Thyroid gland (tissue), 4 donors: ENCODE results near the gene TMEM81. TPM values are rescaled to one million over a fixed set of nuclear protein-coding genes. Genes with fewer than 3 reads are reported as not detected.
A peak's percentile ranks its signal among the peaks of the same experiment; 100 is the strongest.

Source experiments
- DNase-seq, 2 donors: peaks; one replicate each; pipeline ENCODE4 v3.0.0-alpha.2; 2019
- H3K27ac ChIP-seq, 3 donors: fragments of 200-600 bp; sonication (generic); 1 replicate in 2 of 3; 2 replicates in 1 of 3; pipeline ENCODE4 v1.5.1; 2016 to 2019; ENCODE audit warnings: mild to moderate bottlenecking in 1 of 3, moderate library complexity in 1 of 3
- H3K27me3 ChIP-seq: fragments of 200-600 bp; sonication (generic); one replicate; pipeline ENCODE4 v1.5.1; 2019
- H3K36me3 ChIP-seq, 2 donors: fragments of 200-600 bp; sonication (generic); one replicate each; pipeline ENCODE4 v1.5.1; 2016 to 2019
- H3K4me1 ChIP-seq, 2 donors: fragments of 200-600 bp; sonication (generic); one replicate each; pipeline ENCODE4 v1.5.1; 2017 to 2019
- H3K4me3 ChIP-seq, 3 donors: fragments of 200-600 bp; sonication (generic); replicated peaks in 1 of 3; 1 replicate in 2 of 3; 2 replicates in 1 of 3; pipeline ENCODE4 v1.5.1; 2016; ENCODE audit warnings: mild to moderate bottlenecking in 1 of 3
- H3K9me3 ChIP-seq: fragments of 200-600 bp; sonication (generic); one replicate; pipeline ENCODE4 v1.5.1; 2017
- CTCF ChIP-seq, 6 experiments: fragments of 200-600 bp in 3 of 6; fragments of 450-650 bp in 3 of 6; sonication (generic) in 3 of 6; IDR thresholded peaks; one replicate each; pipeline ENCODE4 v1.5.1; 2016 to 2019; ENCODE audit warnings: antibody characterized with exemption in 6 of 6, mild to moderate bottlenecking in 2 of 6, inconsistent platforms in 1 of 6, moderate library complexity in 1 of 6
- POLR2A ChIP-seq, 2 donors: fragments of 450-650 bp; IDR thresholded peaks; one replicate each; pipeline ENCODE4 v1.6.1; 2017; ENCODE audit warnings: antibody characterized with exemption in 2 of 2, mild to moderate bottlenecking in 2 of 2, moderate library complexity in 1 of 2
- WGBS, 2 donors: methylation state at CpG; one replicate each; pipeline ENCODE4 v1.1.5; 2017; 5-methylcytosine and 5-hydroxymethylcytosine counted together
- intact Hi-C: fragments of 100-400 bp; cut with DNase I; formaldehyde crosslinking; loops from one replicate; pipeline ENCODE4 v1.15.1; 2023
- total RNA-seq, 4 donors: library from RNA; depleted of rRNA; stranded (reverse); fragments of >200 nt; gene quantifications; one replicate each; pipeline ENCODE4 v1.2.3, GENCODE V29; 2016

TMEM81 gene
- total RNA-seq, 4 donors from 2014 or later, result 0.59 to 3.9 (median 1.5) TPM

GRCh38 chr1:205124726-205125125 lies 40.5 kb upstream of the TMEM81 start:
- TF ChIP-seq CTCF (IDR thresholded peaks at IDR 0.05) (no peak), POLR2A (IDR thresholded peaks at IDR 0.05) (no peak)
- Histone ChIP-seq H3K36me3 (no peaks in the 10 kb centered on the region), H3K27ac (no peak overlapping the region), H3K9me3 (no peaks in the 10 kb centered on the region), H3K4me1 (peaks cover 14 to 18% of the 10 kb centered on the region in 2 donors), H3K27me3 (no peaks in the 10 kb centered on the region), H3K4me3 (no peak overlapping the region)
- intact Hi-C loops, result no loop called here
- no peak for DNase-seq
- WGBS, 2 donors, result 88 to 89% methylated on average over 7 of the region's 7 CpGs

DNA sequence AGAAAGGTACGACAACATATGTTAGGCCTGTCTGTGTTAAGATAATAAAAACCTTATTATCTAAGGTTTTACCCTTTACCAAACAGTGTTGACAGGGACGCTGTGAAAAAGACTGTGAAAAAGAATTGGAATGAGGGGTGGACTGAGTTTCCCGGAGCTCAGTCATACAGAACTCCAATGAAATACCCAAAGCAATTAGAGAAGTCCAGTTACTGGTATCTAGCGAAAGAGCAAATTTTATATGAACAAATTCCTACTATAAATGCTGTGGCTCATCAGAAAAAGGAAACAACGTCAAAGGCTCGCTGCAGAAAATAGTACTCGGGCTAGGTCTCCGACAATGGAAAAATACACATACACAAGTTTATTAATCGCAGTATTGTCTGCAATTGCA lies 38.2 kb upstream of the TMEM81 start:
- DNase-seq, result no peak
- Histone ChIP-seq H3K4me3 (peak overlapping the region in 2 of 3 donors; percentile 83 to 90), H3K27me3 (no peaks in the 10 kb centered on the region), H3K27ac (peak overlapping the region; percentile 98 to 99 (median 99)), H3K36me3 (no peaks in the 10 kb centered on the region), H3K9me3 (no peaks in the 10 kb centered on the region), H3K4me1 (peaks cover 14 to 18% of the 10 kb centered on the region in 2 donors)
- TF ChIP-seq POLR2A (IDR thresholded peaks at IDR 0.05), result no peak
- TF ChIP-seq CTCF (IDR thresholded peaks at IDR 0.05), result peak in 1 of 6 experiments; percentile 7
- 27 to 38% methylated on average over 9 of the region's 9 CpGs for WGBS, 2 donors
- intact Hi-C loops, result no loop called here

GRCh38 chr1:205121660-205122488 lies 37.6 kb upstream of the TMEM81 start, which contains the start of gene RBBP5:
TSS of gene RBBP5 (minus strand) at chr1:205121978. CDS start at chr1:205121873, 105 bp downstream.
- no peaks in the 10 kb centered on the region for H3K27me3 ChIP-seq
- peak within 1 kb of the TSS; percentile 98 to 99 (median 99) for H3K27ac ChIP-seq
- TF ChIP-seq CTCF (IDR thresholded peaks at IDR 0.05) (peak; percentile 27 to 83 (median 70)), POLR2A (IDR thresholded peaks at IDR 0.05) (peak; percentile 22 to 62)
- no peaks in the 10 kb centered on the region for H3K36me3 ChIP-seq
- intact Hi-C loops, result no loop called here
- H3K9me3 ChIP-seq, result no peaks in the 10 kb centered on the region
- 1% methylated on average over 38 to 46 of the region's 46 CpGs for WGBS, 2 donors
- H3K4me1 ChIP-seq, result peaks cover 14 to 18% of the 10 kb centered on the region in 2 donors
- H3K4me3 ChIP-seq, result peak within 1 kb of the TSS; percentile 75 to 90 (median 83)
- peak; percentile 95 to 96 for DNase-seq

- H3K4me3 ChIP-seq, result no peak overlapping the region
- H3K27ac ChIP-seq, result no peak overlapping the region
- DNase-seq, result no peak
- peaks cover 0 to 5% of the 10 kb centered on the region in 2 donors for H3K36me3 ChIP-seq
- intact Hi-C loops, result no loop called here
- no peaks in the 10 kb centered on the region for H3K27me3 ChIP-seq
- TF ChIP-seq POLR2A (IDR thresholded peaks at IDR 0.05), result no peak
- no peak for TF ChIP-seq CTCF (IDR thresholded peaks at IDR 0.05)
- 89 to 91% methylated on average over 2 of the region's 2 CpGs for WGBS, 2 donors
- no peaks in the 10 kb centered on the region for H3K9me3 ChIP-seq
- H3K4me1 ChIP-seq, result peaks cover 14 to 18% of the 10 kb centered on the region in 2 donors
These were observed 34.5 kb upstream of the TMEM81 start for GRCh38 chr1:205118752-205119151.

DNA sequence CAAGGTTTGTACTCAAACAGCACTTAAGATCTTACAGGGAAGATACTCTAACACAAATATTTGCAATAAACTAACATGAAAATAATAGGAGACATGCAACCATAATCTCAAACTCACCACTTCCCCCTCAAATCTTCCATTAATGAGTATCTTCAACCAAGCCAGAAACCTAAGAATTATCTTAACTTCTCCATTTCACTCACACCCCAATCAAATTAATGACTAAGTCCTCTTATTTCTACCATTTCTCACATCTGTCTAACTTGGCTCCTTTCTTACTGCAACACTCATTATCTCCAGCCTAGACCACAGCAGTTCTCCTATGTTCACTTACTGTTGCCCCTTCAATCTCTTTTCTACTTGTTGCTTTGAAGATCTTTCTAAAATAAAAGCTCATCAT lies 27.1 kb upstream of the TMEM81 start:
- Histone ChIP-seq H3K4me1 (no peaks in the 10 kb centered on the region), H3K36me3 (peaks cover 0 to 20% of the 10 kb centered on the region in 2 donors)
- DNase-seq, result no peak

More for the DNA sequence above, 27.1 kb upstream of the TMEM81 start:
- intact Hi-C loops, result no loop called here
- Histone ChIP-seq H3K27ac (no peak overlapping the region), H3K27me3 (no peaks in the 10 kb centered on the region), H3K9me3 (no peaks in the 10 kb centered on the region), H3K4me3 (no peak overlapping the region)
- TF ChIP-seq CTCF (IDR thresholded peaks at IDR 0.05) (no peak), POLR2A (IDR thresholded peaks at IDR 0.05) (no peak)
